Gastroesophageal sphincter (tissue), 4 donors: Measurements from ENCODE around the gene RNF133. TPM values are rescaled to one million over a fixed set of nuclear protein-coding genes. Genes with fewer than 3 reads are reported as not detected.

Experiments used
- ATAC-seq: fragments of 150-250 bp; one replicate; pipeline ENCODE4 v1.9.1; 2016; ENCODE audit warnings: mild to moderate bottlenecking, moderate library complexity
- H3K27ac ChIP-seq, 4 donors: fragments of 200-600 bp; sonication (generic) in 3 of 4; 1 replicate in 3 of 4; 2 replicates in 1 of 4; pipeline ENCODE4 v1.5.1; 2016 to 2019
- H3K27me3 ChIP-seq: fragments of 200-600 bp; sonication (generic); one replicate; pipeline ENCODE4 v1.5.1; 2019
- H3K36me3 ChIP-seq, 2 donors: fragments of 200-600 bp; sonication (generic); one replicate each; pipeline ENCODE4 v1.5.1; 2019; ENCODE audit warnings: control low read depth in 1 of 2
- H3K4me1 ChIP-seq, 3 donors: fragments of 200-600 bp; sonication (generic); 1 replicate in 2 of 3; 2 replicates in 1 of 3; pipeline ENCODE4 v1.5.1; 2016 to 2019; ENCODE audit warnings: control low read depth in 2 of 3
- H3K4me3 ChIP-seq, 2 donors: fragments of 200-600 bp; sonication (generic); one replicate each; pipeline ENCODE4 v1.5.1; 2019; ENCODE audit warnings: mild to moderate bottlenecking in 1 of 2, moderate library complexity in 1 of 2
- H3K9me3 ChIP-seq, 3 donors: fragments of 200-600 bp; sonication (generic); one replicate each; pipeline ENCODE4 v1.5.1; 2017 to 2019; ENCODE audit warnings: control low read depth in 2 of 3
- CTCF ChIP-seq, 4 experiments: fragments of 200-600 bp in 2 of 4; fragments of 450-650 bp in 2 of 4; sonication (generic) in 1 of 4; IDR thresholded peaks; one replicate each; pipeline ENCODE4 v1.5.1; 2017 to 2019; ENCODE audit warnings: antibody characterized with exemption in 4 of 4, mild to moderate bottlenecking in 2 of 4, moderate library complexity in 2 of 4
- EP300 ChIP-seq: sonication (generic); formaldehyde crosslinking; IDR thresholded peaks from one replicate; pipeline ENCODE4 v1.6.1; 2017; ENCODE audit warnings: antibody characterized with exemption, mild to moderate bottlenecking
- POLR2A ChIP-seq, 2 donors: fragments of 450-650 bp; IDR thresholded peaks; one replicate each; pipeline ENCODE4 v1.6.1; 2017; ENCODE audit warnings: antibody characterized with exemption in 2 of 2, mild to moderate bottlenecking in 2 of 2, moderate library complexity in 1 of 2
- POLR2AphosphoS5 ChIP-seq: sonication (generic); formaldehyde crosslinking; IDR thresholded peaks from one replicate; pipeline ENCODE4 v1.6.1; 2017; ENCODE audit warnings: antibody characterized with exemption
- WGBS, 2 donors: methylation state at CpG; one replicate each; pipeline ENCODE4 v1.1.5; 2018; ENCODE audit warnings: low coverage in 1 of 2; 5-methylcytosine and 5-hydroxymethylcytosine counted together
- total RNA-seq, 4 donors: library from RNA; depleted of rRNA; stranded (reverse); fragments of >200 nt; gene quantifications; one replicate each; pipeline ENCODE4 v1.1.0, GENCODE V29; 2016

The RNF133 gene
- total RNA-seq, 4 donors from 2014 or later = 0.67 to 14.0 (median 0.85) TPM; not detected in 1

- H3K27ac ChIP-seq = no peak overlapping the region
- no peaks in the 10 kb centered on the region for H3K36me3 ChIP-seq
- H3K9me3 ChIP-seq = no peaks in the 10 kb centered on the region
- no peak for TF ChIP-seq CTCF (IDR thresholded peaks at IDR 0.05)
- TF ChIP-seq POLR2AphosphoS5 = no peak
- TF ChIP-seq EP300 = no peak
- TF ChIP-seq POLR2A (IDR thresholded peaks at IDR 0.05) = no peak
- no peak for ATAC-seq
- H3K4me3 ChIP-seq = no peak overlapping the region
- no peaks in the 10 kb centered on the region for H3K4me1 ChIP-seq
- no peaks in the 10 kb centered on the region for H3K27me3 ChIP-seq
- 76 to 80% methylated on average over 3 to 4 of the region's 4 CpGs for WGBS, 2 donors
Observed at GRCh38 chr7:122719010-122719578, 20.2 kb upstream of the RNF133 start.

GRCh38 chr7:122717356-122718089 is 18.6 kb upstream of the RNF133 start:
- H3K27me3 ChIP-seq = no peaks in the 10 kb centered on the region
- no peaks in the 10 kb centered on the region for H3K9me3 ChIP-seq
- H3K4me1 ChIP-seq = no peaks in the 10 kb centered on the region
- no peak overlapping the region for H3K4me3 ChIP-seq
- H3K36me3 ChIP-seq = no peaks in the 10 kb centered on the region
- no peak for TF ChIP-seq CTCF (IDR thresholded peaks at IDR 0.05)
- TF ChIP-seq POLR2A (IDR thresholded peaks at IDR 0.05) = no peak
- TF ChIP-seq POLR2AphosphoS5 = no peak
- TF ChIP-seq EP300 = no peak
- no peak overlapping the region for H3K27ac ChIP-seq
- ATAC-seq = no peak
- WGBS, 2 donors = 94 to 96% methylated on average over 5 to 6 of the region's 6 CpGs

- no peak for TF ChIP-seq CTCF (IDR thresholded peaks at IDR 0.05)
- no peak for TF ChIP-seq POLR2AphosphoS5
- no peak for TF ChIP-seq POLR2A (IDR thresholded peaks at IDR 0.05)
- no peak for TF ChIP-seq EP300
- H3K27me3 ChIP-seq = no peaks in the 10 kb centered on the region
- H3K36me3 ChIP-seq = no peaks in the 10 kb centered on the region
- H3K4me1 ChIP-seq = no peaks in the 10 kb centered on the region
- no peak overlapping the region for H3K4me3 ChIP-seq
- 85 to 89% methylated on average over 2 to 3 of the region's 3 CpGs for WGBS, 2 donors
- no peak for ATAC-seq
- H3K9me3 ChIP-seq = no peaks in the 10 kb centered on the region
- no peak overlapping the region for H3K27ac ChIP-seq
Observed at GRCh38 chr7:122715183-122715582, 16.3 kb upstream of the RNF133 start.

- H3K9me3 ChIP-seq = no peaks in the 10 kb centered on the region
- no peak overlapping the region for H3K4me3 ChIP-seq
- TF ChIP-seq EP300 (no peak), CTCF (IDR thresholded peaks at IDR 0.05) (no peak), POLR2A (IDR thresholded peaks at IDR 0.05) (no peak), POLR2AphosphoS5 (no peak)
- H3K36me3 ChIP-seq = no peaks in the 10 kb centered on the region
- H3K27ac ChIP-seq = no peak overlapping the region
- no peak for ATAC-seq
- H3K4me1 ChIP-seq = no peaks in the 10 kb centered on the region
- WGBS, 2 donors = 41 to 43% methylated on average over 1 of the region's 1 CpG
- no peaks in the 10 kb centered on the region for H3K27me3 ChIP-seq
Observed at GRCh38 chr7:122710916-122711315, 12.0 kb upstream of the RNF133 start.
